NCI-H524 (cell line): ENCODE data around the gene ERFL.
"Not testable (repeated sequence)": the region's sequence is repeated elsewhere in the genome, so short reads cannot be mapped to it uniquely, and the experiment has no call there.

Source experiments
- DNase-seq, 2 experiments: peaks; one replicate each; lab custom pipeline; 2025; lab: John Stamatoyannopoulos, UW

The ERFL gene

DNA sequence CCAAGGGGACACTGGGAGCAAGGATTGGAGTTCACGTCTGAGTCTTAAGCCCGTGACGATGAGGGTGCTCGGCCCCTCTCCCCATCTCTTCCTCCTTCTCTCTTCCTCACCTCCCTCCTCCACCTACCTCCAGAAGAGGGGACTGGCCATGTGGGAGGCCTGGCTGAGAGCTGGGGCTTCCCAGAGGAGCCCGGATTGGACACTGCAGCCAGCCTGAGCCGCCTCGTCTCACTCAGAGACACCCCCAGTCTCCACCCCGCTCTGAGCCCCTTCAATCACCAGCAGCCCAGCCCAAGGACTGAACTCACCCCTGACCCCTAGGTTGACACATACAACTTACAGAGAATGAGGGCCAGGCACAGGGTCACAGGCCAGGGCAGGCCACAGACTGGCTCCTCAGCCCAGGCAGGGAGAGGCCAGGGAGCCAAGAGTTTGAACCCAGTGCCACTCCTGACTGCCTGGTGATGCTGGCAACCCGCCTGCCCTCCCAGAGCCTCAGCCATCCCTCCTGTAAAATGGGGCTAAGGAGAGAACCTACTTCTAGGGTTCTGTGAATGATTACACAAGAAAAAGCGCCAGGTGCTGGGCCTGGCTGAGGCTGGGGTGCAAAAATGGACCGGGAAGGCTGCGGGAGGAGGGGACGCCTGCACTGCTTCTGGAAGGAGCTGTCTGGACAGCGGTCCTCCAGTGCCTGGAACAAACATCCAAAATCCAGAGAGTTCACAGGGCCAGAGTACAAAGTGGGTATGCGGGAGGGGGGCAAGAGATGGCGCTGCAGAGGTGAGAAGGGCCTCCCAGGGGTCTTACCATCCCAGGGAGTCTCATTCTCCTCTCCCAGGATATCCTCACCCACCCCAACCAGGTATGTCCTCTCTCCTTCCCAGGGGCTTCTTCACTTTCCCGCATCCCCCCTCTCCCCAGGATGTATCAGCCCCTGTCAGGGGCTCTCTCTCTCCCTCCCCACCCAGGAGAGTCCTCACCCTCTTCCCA lies 50.0 kb downstream of the ERFL start:
- no peak for DNase-seq

DNA sequence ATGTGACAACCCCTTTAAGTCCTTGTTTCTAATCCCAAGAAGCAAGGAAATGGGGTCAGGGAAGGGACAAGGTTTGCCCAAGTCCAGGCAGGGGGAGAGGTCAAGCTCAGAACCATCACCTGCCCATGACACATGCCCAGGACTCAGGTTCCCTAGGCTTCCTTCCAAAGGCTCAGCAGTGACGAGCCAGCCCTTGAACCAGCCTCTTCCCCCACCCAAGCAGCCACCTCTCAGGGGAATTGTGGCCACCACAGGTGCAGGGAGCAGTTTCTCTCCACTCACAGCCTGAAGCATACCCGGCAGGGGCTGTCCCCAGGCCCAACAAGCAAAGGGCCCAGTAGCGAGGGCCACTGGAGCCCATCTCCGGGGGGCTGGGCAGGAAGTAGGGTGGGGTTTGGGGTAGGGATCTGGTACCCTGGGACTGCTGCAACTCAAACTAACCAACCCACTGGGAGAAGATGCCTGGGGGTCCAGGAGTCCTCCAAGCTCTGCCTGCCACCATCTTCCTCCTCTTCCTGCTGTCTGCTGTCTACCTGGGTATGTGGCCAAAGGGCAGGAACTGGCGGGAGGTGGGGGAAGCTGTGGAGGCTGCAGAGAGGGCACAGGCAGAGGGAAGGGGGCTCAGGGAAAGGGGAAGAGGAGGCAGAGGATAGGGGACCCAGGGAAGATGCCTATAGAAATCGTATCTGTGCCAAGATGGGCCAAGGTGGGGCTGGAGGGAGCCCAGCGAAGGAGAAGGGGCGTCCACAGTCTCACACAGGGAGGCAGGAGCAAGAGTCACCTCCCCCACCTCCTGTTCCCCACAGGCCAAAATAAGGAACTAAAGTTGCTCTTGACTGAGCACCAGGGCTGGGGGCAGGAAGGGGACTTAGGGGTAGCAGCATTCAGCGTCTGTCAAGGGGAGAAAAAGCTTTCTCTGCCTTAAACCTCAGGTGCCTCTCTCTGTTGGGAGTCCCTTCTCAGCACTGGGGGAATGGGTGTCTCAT lies 51.1 kb downstream of the ERFL start, which contains the start of gene CD79A:
TSS of gene CD79A (plus strand) at position 433 of the 986 bp plus-strand sequence. CDS start at position 459, 26 bp downstream.
- no peak for DNase-seq

DNA sequence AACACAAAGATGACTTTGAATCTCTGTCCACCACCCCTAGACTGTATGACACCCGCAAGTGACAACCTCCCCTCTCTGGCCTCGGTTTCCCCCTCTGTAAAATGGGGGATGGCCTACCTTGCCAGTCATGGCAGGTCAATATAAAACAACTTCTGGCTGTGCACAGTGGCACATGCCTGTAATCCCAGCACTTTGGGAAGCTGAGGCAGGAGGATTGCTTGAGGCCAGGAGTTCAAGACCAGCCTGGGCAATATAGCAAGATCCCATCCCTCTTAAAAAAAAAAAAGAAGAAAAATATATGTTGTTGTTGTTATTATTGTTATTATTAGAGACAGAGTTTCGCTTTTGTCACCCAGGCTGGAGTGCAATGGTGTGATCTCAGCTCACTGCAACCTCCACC lies 52.3 kb downstream of the ERFL start:
- not testable (repeated sequence) for DNase-seq

DNA sequence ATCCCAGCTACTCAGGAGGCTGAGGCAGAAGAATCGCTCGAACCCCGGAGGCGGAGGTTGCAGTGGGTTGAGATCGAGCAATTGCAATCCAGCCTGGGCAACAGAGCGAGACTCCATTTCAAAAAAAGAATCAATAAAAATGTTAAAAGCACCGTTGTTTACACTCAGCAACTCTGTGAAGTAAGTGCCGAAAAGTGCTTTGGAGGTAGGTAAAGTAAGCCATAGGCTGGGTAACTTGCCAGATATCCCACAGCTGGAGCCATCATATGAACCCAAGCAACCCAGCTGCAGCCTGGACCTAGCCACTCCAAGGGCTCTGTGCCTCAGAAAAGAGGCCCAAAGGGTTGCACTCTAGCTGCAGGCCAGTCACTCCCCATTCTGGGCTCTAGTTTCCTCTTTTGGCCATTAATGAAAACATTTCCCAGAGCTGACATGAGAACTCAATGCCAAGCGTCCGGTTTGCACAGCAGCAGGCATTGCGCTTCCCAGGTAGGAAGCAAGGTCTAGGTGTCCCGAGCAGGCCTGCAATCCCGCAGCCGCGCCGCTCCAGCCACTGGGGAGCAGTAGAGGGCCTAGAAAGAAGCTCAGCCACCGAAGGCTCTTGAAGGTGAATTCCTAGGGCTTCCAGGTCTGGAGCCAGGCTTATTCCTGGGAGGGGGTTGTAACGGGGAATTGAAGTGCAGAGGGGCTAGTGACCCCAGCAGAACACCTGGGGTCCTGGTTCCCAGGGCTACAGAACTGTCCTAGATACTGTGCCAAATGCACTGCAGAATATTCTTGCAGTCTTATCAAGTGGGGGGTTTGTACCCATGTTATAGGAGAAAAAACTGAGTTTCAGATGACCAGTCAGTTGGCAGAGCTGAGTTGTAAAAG lies 55.2 kb downstream of the ERFL start:
- DNase-seq, result peak; percentile 45 to 82

GRCh38 chr19:41872384-41872774 lies 55.9 kb downstream of the ERFL start:
- DNase-seq, result no peak

- no peak for DNase-seq
These were observed 56.5 kb downstream of the ERFL start for GRCh38 chr19:41871573-41872383.

DNA sequence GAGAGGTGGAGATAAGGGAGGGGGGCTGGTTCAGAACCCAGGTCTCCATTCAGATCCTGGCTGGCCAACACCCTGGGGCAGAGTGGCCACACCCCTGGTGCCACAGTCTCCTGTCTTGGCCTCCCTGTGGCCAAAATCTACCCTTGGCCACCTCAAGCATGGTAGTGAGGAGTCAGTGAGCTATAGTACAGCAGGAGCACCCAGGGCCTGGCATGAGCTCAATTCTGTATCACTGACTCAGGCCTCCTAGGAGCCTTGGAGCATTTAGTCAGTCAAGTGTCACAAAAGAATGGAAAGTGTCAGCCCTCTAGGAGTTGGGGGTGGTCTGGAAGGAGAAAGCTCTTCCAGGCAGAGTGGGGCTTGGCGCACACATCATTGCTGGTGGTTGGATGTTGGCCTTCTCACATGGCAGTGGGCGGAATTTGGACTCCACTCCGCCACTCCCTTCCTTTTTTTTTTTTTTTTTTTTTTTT lies 57.8 kb downstream of the ERFL start:
- DNase-seq, result no peak

DNA sequence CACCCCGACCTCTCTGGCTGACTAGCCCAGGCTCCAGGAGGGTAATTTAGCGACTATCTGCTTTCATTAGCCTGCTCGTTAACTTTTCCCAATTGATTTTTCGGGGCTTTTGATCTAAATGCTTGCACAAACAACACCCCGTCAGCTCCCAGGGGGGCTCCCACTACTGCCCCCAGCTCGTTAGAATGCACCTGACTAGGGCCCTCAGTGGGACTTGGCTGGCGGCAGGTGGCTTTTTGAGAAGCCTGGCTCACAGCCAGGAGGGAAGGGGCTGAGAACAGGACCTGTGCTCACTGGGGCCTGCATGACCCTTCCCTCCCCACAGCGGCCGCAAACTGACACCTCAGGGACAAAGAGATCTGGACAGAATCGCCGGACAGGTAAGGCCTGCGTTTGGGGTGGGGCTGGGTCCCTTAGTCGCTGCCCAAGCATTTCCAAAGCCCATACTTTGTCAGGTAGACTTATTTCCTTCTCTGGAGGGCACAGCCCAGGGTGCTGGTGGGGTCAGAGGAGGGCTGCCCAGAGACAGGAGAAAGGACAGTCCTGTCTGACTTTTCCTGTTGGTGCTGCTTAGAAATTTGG lies 58.8 kb downstream of the ERFL start:
- no peak for DNase-seq

GRCh38 chr19:41868989-41869300 lies 59.3 kb downstream of the ERFL start:
- DNase-seq, result no peak

- DNase-seq, result no peak
These were observed 59.9 kb downstream of the ERFL start for GRCh38 chr19:41868120-41868988.

DNA sequence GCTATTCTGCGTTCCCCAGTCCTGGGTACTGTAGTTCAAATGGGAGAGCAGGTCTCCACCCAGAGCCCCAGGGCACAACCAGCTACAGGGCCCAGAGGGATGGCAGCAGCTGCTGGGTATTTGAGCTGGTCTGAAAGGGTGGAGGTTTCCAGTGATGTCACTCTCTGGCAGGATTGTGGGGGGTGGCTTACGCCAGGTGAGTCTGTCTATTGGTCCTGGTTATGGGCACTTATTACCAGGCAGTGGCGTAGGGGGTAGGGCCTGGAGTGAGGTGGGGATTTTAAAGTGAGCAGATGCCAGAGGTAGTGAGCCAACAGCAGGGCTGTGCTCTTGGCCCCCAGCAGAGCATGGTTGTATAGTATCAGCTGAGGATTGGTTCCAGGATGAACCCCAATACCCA lies 62.0 kb downstream of the ERFL start:
- DNase-seq, result no peak

GRCh38 chr19:41864374-41864773 lies 63.9 kb downstream of the ERFL start:
- DNase-seq, result no peak

DNA sequence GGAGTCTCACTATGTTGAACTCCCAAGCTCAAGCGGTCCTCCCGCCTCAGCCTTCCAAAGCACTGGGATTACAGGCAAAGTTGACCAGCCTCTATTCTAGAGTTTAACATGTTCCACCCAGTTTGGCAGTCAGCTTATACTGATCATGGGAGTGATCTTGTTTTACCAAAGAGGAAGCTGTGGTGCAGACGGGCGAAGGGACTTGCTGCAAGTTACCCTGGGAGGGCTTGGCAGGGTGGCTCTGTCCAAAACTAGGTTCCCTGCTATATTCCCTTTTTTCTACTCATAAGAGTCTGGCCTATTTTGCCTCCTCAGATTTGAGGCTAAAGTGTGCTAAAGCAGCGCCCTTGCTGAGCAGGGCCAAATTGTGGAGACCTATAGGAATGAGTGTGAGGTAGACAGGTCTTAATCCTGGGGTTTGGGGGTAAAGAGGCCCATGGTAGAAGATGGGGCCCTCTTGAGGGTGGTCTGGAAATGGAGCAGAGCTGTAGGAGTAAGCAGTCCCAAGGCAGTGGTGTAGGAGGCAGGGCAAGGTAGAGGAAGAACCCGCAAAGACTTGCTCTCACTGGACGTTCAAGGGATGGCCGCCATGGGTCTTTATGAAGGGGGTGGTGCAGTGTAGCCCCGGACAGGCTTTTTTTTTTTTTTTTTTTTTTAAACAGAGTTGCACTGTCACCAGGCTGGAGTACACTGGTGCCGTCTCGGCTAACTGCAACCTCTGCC lies 64.9 kb downstream of the ERFL start:
- no peak for DNase-seq

DNA sequence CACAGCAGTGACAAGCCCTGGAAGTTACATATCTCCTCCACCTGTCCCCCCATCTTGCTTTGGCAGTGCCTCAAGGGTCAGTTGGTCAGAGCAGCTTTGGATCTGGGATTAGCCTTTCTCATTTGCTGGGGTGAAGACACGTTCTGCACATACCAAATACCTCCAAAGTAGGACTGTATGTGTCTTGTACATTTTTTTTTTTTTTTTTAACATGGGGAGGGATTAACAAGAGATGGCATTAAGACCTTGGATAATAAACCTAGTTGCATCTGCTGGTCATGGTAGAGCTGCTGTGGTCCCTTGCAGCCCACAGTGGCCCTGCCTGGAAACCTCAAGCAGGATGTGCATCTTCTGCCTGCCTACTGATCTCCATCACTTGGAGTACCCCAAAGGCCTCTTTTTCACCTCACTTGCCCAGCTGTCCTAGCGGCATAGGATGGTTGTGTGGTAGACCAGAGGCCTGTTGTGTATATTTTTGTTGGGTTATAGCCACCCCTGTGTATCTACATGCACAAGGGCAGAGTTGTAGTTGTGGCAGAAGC lies 65.7 kb downstream of the ERFL start:
- no peak for DNase-seq

GRCh38 chr19:41861846-41862245 lies 66.4 kb downstream of the ERFL start:
- DNase-seq, result no peak

GRCh38 chr19:41861116-41861768 lies 67.0 kb downstream of the ERFL start:
- no peak for DNase-seq

DNA sequence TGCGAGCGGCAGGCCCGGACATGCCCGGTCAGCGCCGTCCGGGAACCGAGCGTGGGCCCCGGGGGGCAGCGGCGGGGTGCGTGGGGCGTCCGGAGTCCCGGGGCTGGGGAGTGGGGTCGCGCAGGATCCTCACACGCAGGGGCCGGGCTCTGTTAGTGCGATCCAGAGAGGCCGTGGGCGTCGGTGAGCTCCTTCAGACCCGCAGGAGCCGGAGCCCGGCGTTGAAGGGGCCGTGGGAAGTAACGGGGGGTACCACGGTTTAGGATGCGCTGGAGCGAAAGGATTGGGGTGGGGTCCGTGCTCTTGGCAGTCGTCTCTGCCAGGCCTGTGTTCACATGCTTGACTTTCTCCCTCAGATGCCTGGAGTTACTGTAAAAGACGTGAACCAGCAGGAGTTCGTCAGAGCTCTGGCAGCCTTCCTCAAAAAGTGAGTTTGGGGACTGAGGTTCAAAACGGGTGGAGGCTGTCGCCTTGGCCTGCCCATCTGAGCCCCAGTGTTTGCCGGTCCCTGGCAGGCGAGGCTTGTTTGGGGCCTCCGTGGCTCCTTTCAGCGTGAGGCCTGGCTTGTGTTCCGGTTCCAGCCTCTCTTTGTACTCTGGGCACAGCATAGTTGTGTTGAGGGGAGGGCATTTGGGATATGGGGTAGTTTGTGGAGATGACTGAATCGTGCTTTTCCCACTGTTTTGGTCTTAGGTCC lies 67.7 kb downstream of the ERFL start:
- no peak for DNase-seq
